GM12875 (cell line): ENCODE data around the gene PTCD3.
A peak's percentile ranks its signal among the peaks of the same experiment; 100 is the strongest.

Source experiments
- H3K4me3 ChIP-seq: one replicate; pipeline ENCODE4 v1.5.1; 2011; ENCODE audit warnings: low read depth, low read length, control low read depth
- TF ChIP-seq, protein P1 (sequence below): IDR thresholded peaks from 2 replicates; pipeline ENCODE4 v1.5.1; 2011; ENCODE audit warnings: low read depth, mild to moderate bottlenecking, control low read depth, inconsistent platforms, low read length, moderate library complexity, borderline replicate concordance; ENCODE audit not compliant: insufficient read depth

Gene PTCD3

DNA sequence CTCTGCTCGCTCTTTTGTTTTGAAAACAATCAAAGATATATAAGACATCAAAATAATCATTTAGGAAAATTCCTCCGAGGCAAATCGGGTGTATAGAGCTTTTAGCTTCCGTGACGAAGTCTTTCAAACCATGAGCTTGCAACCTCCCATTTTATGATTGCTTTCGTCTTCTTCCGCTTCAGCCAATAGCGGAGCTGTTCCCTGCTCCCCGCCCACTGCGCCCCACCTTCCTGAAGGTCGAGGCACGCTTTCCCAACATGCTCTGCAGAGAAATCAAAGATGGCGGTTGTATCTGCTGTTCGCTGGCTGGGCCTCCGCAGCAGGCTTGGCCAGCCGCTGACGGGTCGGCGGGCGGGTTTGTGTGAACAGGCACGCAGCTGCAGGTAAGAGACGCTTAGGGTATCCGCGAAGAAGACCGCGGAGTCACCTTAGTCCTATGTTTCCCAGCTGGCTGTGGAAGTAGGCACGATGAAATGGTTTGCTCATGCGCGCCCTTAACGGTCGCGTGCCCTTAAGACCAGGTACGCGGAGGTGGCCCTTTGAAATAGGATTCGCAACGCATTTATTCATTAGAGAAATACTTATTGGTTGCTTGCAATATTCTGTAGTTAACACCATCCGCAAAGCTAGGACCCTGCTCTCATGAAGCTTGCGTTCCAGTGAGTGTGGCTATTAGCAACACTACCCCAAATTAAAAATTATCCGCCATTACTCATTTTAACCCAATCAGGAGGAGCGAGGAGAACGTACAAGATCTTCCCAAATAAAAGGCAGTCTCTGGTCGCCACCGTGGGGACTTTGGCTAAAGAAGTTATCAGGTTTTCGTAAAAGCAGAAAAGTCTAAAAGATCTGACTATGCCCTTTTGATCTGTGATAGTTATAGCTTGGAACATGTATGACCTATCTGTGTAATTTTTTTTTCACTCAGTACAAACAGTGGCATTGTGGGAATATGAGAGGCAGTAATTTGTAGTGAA lies at the start of gene PTCD3:
Gene PTCD3 (plus strand): TSS at position 267 of the 977 bp plus-strand sequence. CDS start 13 bp downstream, at position 280.
- H3K4me3 ChIP-seq, result peak within 1 kb of the TSS; percentile 76
- TF ChIP-seq, protein P1, sequence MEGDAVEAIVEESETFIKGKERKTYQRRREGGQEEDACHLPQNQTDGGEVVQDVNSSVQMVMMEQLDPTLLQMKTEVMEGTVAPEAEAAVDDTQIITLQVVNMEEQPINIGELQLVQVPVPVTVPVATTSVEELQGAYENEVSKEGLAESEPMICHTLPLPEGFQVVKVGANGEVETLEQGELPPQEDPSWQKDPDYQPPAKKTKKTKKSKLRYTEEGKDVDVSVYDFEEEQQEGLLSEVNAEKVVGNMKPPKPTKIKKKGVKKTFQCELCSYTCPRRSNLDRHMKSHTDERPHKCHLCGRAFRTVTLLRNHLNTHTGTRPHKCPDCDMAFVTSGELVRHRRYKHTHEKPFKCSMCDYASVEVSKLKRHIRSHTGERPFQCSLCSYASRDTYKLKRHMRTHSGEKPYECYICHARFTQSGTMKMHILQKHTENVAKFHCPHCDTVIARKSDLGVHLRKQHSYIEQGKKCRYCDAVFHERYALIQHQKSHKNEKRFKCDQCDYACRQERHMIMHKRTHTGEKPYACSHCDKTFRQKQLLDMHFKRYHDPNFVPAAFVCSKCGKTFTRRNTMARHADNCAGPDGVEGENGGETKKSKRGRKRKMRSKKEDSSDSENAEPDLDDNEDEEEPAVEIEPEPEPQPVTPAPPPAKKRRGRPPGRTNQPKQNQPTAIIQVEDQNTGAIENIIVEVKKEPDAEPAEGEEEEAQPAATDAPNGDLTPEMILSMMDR, result no peak

- TF ChIP-seq, protein P1, result no peak
- no peak overlapping the region for H3K4me3 ChIP-seq
Observed at GRCh38 chr2:86056590-86057331, 49.3 kb upstream of the PTCD3 start.

GRCh38 chr2:86062043-86062442 lies 44.0 kb upstream of the PTCD3 start:
- TF ChIP-seq, protein P1, result no peak
- H3K4me3 ChIP-seq, result no peak overlapping the region

DNA sequence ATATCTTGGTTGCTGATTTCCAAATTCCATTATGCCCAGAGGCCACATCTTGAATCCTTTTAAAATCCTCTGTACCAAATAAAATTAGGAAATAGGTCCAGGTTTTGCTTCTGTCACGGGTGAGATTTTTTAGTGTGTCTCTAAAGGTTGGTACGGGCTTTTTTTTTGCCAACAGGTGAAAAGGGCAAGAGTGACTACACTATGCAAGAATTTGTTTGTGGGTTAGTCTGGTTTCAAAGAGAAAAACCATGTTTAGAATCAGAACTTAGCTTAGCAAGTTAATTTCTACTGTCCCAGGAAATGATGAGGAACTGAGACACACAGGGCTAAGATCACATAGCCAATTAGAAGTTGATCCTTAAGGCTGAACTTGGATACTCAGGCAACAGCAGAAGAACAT lies 42.0 kb upstream of the PTCD3 start:
- TF ChIP-seq, protein P1, result no peak
- H3K4me3 ChIP-seq, result no peak overlapping the region

- H3K4me3 ChIP-seq, result no peak overlapping the region
- TF ChIP-seq, protein P1, result no peak
Observed at GRCh38 chr2:86065512-86065911, 40.5 kb upstream of the PTCD3 start.

DNA sequence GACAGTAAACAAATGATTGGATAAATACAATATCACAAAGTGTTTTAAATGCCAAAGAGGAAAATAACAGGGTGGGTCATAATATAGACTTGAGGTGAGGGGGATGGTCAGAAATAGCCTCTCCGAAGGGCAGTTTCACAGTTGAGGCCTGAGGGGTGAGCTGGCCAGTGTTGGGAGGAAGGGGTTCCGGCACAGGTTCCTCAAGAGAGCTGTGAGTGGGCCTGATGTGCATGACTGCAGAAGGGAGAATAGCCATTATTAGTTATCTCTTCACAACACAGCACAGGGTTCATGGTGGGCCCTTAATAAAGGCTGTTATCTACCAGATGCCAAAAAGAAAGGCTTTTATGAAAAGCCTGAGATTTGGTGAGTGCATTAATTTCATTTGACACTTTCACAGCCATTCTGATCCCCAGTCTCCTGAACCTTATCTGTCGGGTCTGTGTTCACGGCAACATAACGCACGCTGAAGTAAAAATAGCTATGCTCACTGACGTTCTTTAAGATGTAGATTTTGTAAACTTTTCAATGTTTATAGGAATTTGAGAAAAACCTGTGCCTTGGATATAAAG lies 39.9 kb upstream of the PTCD3 start:
- TF ChIP-seq, protein P1, result no peak

More for the DNA sequence above, 39.9 kb upstream of the PTCD3 start:
- no peak overlapping the region for H3K4me3 ChIP-seq
